Measurements from ENCODE around the gene PPP1R13B. TPM values are rescaled to one million over a fixed set of nuclear protein-coding genes. Genes with fewer than 3 reads are reported as not detected.

The PPP1R13B gene
- total and polyA plus RNA-seq, 7 donors = 4.7 to 17.9 (median 13.3) TPM

DNA sequence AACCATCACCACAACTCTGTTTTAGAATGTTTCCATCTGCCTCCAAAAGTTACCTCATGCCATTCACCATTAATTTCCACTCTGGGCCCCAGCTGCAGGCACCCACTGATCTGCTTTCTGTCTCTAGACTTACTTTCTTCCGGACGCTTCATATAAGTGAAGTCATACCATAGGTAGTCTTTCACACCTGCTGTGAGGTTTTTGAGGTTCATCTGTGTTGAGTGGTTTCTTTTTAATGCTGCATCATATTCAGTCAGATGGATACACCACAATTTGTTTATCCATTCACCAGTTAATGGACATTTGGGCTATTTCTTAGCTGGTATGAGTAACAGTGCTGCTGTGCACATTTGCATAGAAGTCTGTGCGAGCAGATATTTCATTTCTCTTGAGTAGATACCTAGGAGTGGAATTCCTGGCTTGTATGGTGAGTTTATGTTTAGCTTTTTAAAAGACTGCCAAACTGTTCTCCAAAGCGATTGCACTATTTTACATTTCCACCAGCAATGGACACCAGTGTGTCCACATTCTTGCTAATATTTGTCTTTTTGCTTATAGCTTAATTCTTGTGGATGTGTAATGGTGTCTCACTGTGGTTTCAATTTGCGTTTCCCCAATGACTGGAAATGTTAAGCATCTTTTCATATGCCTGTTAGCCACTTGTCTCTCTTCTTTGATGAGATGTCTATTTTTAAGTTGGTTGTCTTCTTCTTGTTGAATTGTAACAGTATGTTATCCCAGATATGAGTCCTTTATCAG, 83.5 kb downstream of the PPP1R13B start:
- H3K4me3 ChIP-seq = no peak overlapping the region
- DNase-seq = no peak
- ATAC-seq = no peak
- no peaks in the 10 kb centered on the region for H3K4me1 ChIP-seq
- WGBS, 3 donors = 95 to 97% (median 96%) methylated on average over 5 of the region's 5 CpGs
- no peaks in the 10 kb centered on the region for H3K9me3 ChIP-seq
- intact Hi-C loops (cut with DNase I) = no loop called here
- no peaks in the 10 kb centered on the region for H3K27me3 ChIP-seq (ENCODE audit: insufficient read depth in 3 of 3, low read length in 2 of 3)
- TF ChIP-seq, protein P1, sequence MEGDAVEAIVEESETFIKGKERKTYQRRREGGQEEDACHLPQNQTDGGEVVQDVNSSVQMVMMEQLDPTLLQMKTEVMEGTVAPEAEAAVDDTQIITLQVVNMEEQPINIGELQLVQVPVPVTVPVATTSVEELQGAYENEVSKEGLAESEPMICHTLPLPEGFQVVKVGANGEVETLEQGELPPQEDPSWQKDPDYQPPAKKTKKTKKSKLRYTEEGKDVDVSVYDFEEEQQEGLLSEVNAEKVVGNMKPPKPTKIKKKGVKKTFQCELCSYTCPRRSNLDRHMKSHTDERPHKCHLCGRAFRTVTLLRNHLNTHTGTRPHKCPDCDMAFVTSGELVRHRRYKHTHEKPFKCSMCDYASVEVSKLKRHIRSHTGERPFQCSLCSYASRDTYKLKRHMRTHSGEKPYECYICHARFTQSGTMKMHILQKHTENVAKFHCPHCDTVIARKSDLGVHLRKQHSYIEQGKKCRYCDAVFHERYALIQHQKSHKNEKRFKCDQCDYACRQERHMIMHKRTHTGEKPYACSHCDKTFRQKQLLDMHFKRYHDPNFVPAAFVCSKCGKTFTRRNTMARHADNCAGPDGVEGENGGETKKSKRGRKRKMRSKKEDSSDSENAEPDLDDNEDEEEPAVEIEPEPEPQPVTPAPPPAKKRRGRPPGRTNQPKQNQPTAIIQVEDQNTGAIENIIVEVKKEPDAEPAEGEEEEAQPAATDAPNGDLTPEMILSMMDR (IDR thresholded peaks at IDR 0.05) = no peak
- H3K27ac ChIP-seq = no peak overlapping the region
- H3K36me3 ChIP-seq (ENCODE audit: insufficient read depth in 1 of 2, low read depth in 1 of 2) = peaks cover 0 to 10% of the 10 kb centered on the region in 2 donors

DNA sequence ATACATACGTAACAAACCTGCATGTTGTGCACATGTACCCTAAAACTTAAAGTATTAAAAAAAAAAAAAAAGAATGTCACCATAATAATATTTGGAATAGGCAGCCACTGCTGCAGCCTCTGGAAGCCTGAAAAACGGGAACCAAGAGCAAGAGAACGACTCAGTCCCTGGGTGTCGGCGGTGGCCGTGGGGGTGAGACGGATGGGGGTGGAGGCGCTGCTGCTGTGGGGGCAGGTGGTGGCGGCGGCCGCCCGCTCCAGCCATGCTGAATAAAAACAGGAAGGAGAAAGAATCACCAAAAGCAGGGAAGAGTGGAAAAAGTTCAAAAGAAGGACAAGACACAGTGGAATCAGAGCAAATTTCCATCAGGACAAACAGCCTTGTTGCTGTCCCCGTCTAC, 84.8 kb downstream of the PPP1R13B start:
- H3K9me3 ChIP-seq = no peaks in the 10 kb centered on the region
- H3K27me3 ChIP-seq (ENCODE audit: insufficient read depth in 3 of 3, low read length in 2 of 3) = no peaks in the 10 kb centered on the region
- no peak overlapping the region for H3K4me3 ChIP-seq
- H3K36me3 ChIP-seq (ENCODE audit: insufficient read depth in 1 of 2, low read depth in 1 of 2) = peaks cover 0 to 10% of the 10 kb centered on the region in 2 donors
- H3K27ac ChIP-seq = no peak overlapping the region
- H3K4me1 ChIP-seq = no peaks in the 10 kb centered on the region
- ATAC-seq = no peak
- no peak for DNase-seq
- TF ChIP-seq, protein P1 (IDR thresholded peaks at IDR 0.05) = no peak
- intact Hi-C loops (cut with DNase I) = no loop called here
- WGBS, 3 donors = 89 to 91% (median 89%) methylated on average over 13 of the region's 13 CpGs

DNA sequence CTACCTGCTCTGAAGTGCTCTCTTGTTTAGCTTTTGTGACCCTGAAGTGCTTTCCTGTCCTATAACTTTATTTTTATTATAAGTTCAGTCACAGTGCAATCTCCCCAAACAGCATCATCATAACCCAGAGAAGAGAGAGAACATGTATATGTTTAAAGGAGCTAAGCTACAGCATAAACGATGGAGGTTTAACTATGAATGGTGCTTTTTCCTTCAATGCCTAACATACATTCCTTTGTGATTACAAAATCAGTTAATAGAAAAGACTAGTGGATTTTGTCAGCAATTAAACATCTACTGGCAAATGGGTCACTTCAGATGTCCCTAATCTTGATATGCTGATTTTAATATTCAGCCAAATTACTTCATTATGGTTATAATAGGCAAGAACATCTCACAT, 85.3 kb downstream of the PPP1R13B start:
- H3K36me3 ChIP-seq (ENCODE audit: insufficient read depth in 1 of 2, low read depth in 1 of 2) = peaks cover 0 to 15% of the 10 kb centered on the region in 2 donors
- H3K4me1 ChIP-seq = no peaks in the 10 kb centered on the region
- H3K27ac ChIP-seq = no peak overlapping the region
- WGBS, 3 donors = 46 to 60% (median 60%) methylated on average over 1 of the region's 1 CpG
- ATAC-seq (no peak), DNase-seq (no peak)
- intact Hi-C loops (cut with DNase I) = no loop called here
- no peaks in the 10 kb centered on the region for H3K9me3 ChIP-seq
- no peak overlapping the region for H3K4me3 ChIP-seq
- TF ChIP-seq, protein P1 (IDR thresholded peaks at IDR 0.05) = no peak
- no peaks in the 10 kb centered on the region for H3K27me3 ChIP-seq (ENCODE audit: insufficient read depth in 3 of 3, low read length in 2 of 3)

DNA sequence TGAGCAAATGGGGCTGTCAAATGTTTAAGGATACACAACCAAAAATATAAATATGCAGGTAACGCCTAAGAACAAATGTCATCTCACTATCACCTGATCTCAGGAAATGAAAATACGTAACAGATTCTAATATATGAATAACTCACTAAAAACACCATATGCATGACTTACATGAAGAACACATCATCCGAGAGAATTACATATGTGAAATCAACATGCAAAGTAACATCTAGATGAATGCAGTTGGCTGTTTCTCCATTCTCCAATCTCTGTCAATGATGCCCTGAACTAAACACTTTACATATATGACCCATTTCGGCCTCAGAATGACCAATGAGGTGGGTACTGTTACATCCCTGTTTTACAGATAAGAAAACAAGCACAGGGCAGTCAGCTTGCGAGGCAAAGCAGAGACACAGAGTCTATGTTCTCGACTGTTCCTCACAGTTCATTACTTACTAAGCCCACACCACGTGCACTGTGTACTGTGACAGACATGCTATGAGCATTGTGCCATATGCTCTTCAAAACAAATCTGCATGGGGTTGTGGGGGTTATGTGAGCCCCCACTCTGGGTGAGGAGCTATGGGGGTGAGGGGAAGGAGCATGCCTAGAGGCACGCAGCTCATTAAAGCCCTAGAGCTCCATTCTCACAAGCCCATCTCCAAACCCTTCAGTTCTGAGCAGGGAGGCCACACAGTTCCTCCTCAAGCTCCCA, 89.2 kb downstream of the PPP1R13B start:
- Histone ChIP-seq H3K9me3 (no peaks in the 10 kb centered on the region), H3K27me3 (ENCODE audit: insufficient read depth in 3 of 3, low read length in 2 of 3) (no peaks in the 10 kb centered on the region), H3K27ac (no peak overlapping the region), H3K4me3 (no peak overlapping the region), H3K36me3 (ENCODE audit: insufficient read depth in 1 of 2, low read depth in 1 of 2) (peaks cover 0 to 10% of the 10 kb centered on the region in 2 donors), H3K4me1 (no peaks in the 10 kb centered on the region)
- ATAC-seq (no peak), DNase-seq (no peak)
- TF ChIP-seq, protein P1 (IDR thresholded peaks at IDR 0.05) = no peak
- 91 to 94% (median 94%) methylated on average over 8 of the region's 8 CpGs for WGBS, 3 donors
- intact Hi-C loops (cut with DNase I) = no loop called here
